NCI-H524 (cell line): ENCODE results near the gene POU6F2.

ENCODE experiments used
- DNase-seq, 2 experiments: peaks; one replicate each; lab custom pipeline; 2025; lab: John Stamatoyannopoulos, UW

Gene POU6F2

GRCh38 chr7:39509436-39509835, 531.7 kb downstream of the POU6F2 start:
- DNase-seq = no peak

GRCh38 chr7:39509912-39510311, 532.2 kb downstream of the POU6F2 start:
- DNase-seq = no peak

GRCh38 chr7:39510864-39511354, 533.2 kb downstream of the POU6F2 start:
- no peak for DNase-seq

GRCh38 chr7:39515534-39516228, 538.0 kb downstream of the POU6F2 start:
- DNase-seq = no peak

- DNase-seq = no peak
Measured at GRCh38 chr7:39516498-39516897, 538.8 kb downstream of the POU6F2 start.

DNA sequence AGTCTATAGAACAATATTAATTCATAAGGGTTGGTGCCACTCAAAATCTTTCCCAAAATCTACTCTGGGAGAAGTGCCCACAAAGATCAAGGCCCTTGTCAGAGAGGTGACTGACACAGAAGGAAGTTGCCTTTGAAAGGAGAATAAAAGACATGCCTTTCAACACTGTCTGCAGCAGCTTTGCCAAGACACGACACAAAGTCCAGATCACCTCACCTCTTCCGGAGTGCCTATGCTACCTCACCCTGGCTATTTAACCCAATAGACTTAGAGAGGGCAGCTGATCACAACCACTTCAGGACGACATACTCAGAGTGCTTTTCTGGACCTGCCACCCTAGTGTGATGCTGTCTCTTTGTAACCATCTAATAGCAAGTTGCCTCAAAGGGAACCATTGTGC, 539.5 kb downstream of the POU6F2 start:
- DNase-seq = no peak
